Measurements from ENCODE around the gene ITGA4.

Gene ITGA4

DNA sequence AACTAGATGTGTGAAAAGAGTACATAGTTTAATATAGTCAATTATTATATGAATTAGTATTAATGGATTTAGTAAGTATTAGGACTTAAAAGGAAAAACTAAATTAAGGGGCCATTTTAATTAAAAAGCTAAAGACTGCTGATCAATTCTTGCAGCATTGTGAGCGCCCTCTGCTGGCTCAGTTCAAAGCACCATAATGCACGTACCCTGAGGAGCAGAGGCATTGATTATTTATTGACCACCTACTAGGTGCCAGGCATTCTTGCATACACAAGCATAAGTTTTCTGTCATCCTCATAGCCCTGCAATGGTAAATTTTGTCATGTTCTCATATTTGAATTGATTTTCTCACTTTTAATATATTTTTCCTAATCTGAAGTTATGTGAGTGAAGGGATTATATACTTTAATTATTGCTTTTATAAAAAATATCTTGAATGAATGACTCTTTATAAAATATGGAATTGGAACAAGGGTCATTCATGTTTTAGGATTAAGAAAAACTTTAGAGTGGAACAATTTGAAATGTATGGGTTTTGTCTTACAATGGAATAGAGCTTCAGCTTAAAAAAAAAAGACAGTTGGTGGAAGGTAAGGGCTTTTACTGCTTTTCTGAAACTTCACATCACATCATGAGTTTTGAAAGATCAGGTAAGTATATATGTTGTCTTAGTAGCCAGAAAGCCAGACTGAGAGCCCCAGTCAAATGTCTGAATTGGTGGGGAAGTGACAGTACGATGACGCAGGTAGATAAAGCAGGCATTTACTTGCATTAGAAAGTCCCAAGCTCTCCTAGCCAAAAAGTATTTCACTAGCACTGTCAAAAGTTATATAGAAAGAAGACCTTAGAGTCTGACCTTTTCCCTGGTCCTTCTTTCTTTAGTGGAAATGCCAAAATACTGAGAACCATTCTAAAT is 9.7 kb downstream of the ITGA4 start:
- TF ChIP-seq, protein P1, sequence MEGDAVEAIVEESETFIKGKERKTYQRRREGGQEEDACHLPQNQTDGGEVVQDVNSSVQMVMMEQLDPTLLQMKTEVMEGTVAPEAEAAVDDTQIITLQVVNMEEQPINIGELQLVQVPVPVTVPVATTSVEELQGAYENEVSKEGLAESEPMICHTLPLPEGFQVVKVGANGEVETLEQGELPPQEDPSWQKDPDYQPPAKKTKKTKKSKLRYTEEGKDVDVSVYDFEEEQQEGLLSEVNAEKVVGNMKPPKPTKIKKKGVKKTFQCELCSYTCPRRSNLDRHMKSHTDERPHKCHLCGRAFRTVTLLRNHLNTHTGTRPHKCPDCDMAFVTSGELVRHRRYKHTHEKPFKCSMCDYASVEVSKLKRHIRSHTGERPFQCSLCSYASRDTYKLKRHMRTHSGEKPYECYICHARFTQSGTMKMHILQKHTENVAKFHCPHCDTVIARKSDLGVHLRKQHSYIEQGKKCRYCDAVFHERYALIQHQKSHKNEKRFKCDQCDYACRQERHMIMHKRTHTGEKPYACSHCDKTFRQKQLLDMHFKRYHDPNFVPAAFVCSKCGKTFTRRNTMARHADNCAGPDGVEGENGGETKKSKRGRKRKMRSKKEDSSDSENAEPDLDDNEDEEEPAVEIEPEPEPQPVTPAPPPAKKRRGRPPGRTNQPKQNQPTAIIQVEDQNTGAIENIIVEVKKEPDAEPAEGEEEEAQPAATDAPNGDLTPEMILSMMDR (IDR thresholded peaks at IDR 0.05; ENCODE audit: low read depth, low read length) = peak; percentile 71
- no peak for DNase-seq (ENCODE audit: extremely low read depth, low read depth)

DNA sequence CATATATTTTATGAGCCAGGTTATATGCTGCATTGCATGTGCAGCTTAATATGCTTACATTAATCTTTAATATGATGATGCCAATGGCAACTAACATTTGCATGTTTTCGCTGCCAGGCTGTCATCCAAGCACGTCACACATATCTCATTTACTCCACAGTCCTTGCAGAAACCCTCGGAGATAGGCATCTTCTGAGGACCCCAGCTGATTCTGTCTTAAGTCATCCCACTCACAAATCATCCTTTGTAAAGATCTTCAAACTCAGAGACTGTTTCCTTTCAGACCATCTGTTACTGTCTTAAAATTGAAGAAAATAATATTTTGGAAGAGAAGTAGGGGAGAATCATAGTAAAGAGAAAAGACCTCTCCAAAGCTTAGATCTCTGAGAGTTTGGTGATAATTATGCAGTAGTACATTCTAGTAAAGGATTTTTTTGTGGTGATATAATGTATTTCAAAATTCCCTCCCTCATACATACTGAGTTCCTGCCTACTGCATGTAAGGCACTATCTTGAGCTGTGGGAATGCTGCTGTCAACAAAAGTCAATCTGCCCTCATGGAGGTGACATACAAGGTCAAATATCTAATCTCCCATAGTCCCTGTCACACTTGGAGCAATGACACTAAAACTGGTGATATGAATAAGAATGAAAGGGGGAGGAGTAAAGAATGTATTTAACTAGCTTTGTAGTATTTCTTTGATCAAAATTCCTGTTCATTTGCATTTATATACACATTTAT is 11.0 kb downstream of the ITGA4 start:
- TF ChIP-seq, protein P1 (IDR thresholded peaks at IDR 0.05; ENCODE audit: low read depth, low read length) = no peak
- no peak for DNase-seq (ENCODE audit: extremely low read depth, low read depth)

DNA sequence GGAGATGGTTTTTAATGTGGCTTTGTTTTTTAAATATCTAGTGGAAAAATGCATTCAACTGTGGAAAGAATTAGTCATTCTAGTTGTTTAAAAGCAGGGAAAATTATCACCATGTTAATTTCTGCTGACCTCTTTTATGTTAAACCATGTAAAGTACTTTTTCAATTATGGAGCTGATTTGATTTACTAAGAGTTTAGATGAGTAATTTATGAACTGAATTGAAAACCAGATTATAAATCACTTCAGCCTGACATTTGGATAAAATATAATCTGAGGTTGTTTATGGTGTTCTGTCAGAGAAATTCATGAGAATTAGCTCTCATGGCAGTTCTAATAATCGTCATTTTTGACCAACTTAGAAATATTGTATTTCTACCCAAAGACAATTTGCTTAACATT is 11.6 kb downstream of the ITGA4 start:
- TF ChIP-seq, protein P1 (IDR thresholded peaks at IDR 0.05; ENCODE audit: low read depth, low read length) = no peak
- no peak for DNase-seq (ENCODE audit: extremely low read depth, low read depth)

DNA sequence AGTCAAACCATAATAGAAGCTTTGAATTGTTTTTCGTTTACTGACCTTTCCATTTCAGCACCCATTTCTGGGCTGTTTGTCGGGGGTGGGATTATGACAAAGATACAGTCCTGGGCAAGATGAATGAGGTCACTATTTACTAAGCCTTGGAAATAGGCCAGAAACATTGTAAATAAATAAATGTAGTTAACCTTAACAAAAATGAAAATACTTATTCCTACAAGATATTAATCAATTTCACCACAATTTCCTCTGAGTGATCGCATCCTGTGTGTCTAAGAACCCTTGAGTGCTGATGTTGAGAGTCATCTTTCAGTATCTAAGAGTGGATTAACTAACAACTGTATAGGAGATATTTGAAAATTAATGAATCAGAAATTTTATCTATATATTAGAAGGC is 14.0 kb downstream of the ITGA4 start:
- no peak for DNase-seq (ENCODE audit: extremely low read depth, low read depth)
- TF ChIP-seq, protein P1 (IDR thresholded peaks at IDR 0.05; ENCODE audit: low read depth, low read length) = no peak

DNA sequence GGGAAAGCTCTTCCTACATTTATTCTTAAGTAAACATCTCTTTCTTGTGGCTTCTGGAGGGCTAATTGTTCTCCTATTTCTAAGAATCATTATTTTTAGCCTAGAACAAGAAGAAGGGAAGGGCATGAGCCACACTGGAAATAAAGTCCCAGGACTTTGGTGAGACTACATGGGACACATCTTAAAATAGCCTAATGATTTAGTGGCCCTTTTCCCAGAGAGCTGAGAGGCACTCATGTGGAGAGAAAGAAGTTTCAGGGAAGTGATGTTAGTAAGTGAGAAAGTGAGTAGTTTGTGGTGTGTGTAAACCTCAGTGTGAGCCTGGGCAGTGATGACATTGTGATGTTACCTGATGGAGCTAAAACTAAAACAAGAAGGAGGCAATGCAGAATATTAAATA is 14.6 kb downstream of the ITGA4 start:
- DNase-seq (ENCODE audit: extremely low read depth, low read depth) = no peak
- TF ChIP-seq, protein P1 (IDR thresholded peaks at IDR 0.05; ENCODE audit: low read depth, low read length) = no peak

DNA sequence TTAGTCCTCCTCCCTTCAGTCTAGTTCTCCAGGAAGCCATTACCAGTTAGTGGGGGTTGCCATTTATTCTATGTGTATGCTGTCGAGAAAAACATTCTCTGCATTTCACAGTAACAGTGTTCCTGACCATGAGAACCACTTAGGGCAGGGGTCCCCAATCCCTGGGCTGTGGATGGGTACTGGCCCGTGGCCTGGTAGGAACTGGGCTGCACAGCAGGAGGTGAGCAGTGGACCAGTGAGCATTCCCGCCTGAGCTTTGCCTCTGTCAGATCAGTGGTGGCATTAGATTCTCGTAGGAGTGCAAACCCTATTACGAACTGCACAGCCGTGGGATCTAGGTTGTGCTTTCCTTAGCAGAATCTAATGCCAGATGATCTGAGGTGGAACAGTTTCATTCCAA is 15.8 kb downstream of the ITGA4 start:
- DNase-seq (ENCODE audit: extremely low read depth, low read depth) = no peak
- TF ChIP-seq, protein P1 (IDR thresholded peaks at IDR 0.05; ENCODE audit: low read depth, low read length) = no peak
